22Rv1 (cell line): Measurements from ENCODE around the gene IRS2.

ENCODE experiments used
- CTCF ChIP-seq: fragments of 450-650 bp; IDR thresholded peaks from 2 replicates; pipeline ENCODE4 v1.5.1; 2017; ENCODE audit warnings: mild to moderate bottlenecking
- ZFX ChIP-seq: fragments of 450-650 bp; IDR thresholded peaks from 2 replicates; pipeline ENCODE4 v1.6.1; 2017; ENCODE audit warnings: antibody characterized with exemption, borderline replicate concordance

GRCh38 chr13:109704771-109705635 is 81.4 kb downstream of the IRS2 start:
- no peak for TF ChIP-seq CTCF
- no peak for TF ChIP-seq ZFX
